CD4-positive, alpha-beta T cell treated with Interleukin-17A for 4 hours (primary cell): ENCODE data around the gene CEP85L.
A peak's percentile ranks its signal among the peaks of the same experiment; 100 is the strongest.

Source experiments
- DNase-seq: peaks from one replicate; pipeline ENCODE4 v3.0.0-alpha.2; 2020; ENCODE audit warnings: mixed read lengths

The CEP85L gene

DNA sequence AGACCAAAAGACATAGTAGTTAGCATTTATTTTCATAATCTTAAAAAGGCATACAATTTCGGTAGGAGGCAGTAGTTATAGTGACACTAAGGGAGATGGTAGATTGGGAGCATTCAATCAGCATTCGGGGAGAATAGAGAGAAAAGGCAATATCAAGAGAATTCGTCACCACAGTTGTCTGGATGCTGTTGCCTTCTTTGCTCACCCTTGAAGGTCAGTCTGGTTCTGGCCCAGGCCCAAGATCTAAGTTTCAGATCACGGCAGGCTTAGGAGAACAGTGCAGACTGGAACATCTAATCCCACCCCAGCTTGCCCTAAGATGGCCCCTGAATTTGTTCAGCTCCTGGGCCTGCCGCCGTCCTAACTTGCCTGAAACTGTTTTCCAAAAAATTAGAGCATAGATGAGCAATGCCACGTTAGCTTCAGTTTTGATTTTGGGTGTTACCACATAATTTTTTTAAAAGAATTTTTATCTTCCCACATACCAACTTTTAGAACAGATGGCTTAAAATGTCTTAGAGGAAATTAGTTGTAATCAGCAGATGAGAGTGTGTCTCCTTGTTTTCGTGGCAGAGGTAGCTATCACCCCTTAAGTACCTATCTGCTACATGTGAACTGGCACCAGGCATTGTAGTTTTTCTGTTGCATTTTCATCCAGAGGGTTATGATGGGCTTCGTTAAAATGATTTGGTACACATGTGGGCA, 8.3 kb upstream of the CEP85L start:
- no peak for DNase-seq

DNA sequence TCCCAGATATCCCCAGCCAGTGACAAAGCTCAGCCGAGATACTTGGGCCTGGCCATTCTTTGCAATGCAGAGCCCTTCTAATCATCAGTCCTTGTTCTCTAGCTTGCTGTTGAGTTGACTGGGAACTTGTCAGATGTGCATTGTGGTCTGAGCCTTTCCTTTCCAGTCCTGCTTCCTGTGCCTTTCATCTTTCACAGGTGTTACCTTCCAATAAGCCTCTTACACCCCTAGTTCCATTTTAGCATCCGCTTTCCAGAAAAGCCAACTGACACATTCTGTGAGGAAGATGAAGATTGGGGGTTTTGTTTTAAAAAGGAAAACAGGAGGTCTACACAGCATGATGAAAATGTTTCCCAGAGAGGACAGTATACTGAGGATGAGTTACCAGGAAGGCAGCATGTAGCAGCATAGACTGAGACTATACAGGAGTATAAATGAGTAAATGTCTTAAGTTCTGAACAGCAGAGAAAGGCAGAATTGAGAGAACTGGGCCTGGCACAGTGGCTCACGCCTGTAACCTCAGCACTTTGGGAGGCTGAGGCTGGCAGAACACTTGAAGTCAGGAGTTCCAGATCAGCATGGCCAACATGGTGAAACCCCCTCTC, 5.6 kb upstream of the CEP85L start:
- DNase-seq, result peak; percentile 44

DNA sequence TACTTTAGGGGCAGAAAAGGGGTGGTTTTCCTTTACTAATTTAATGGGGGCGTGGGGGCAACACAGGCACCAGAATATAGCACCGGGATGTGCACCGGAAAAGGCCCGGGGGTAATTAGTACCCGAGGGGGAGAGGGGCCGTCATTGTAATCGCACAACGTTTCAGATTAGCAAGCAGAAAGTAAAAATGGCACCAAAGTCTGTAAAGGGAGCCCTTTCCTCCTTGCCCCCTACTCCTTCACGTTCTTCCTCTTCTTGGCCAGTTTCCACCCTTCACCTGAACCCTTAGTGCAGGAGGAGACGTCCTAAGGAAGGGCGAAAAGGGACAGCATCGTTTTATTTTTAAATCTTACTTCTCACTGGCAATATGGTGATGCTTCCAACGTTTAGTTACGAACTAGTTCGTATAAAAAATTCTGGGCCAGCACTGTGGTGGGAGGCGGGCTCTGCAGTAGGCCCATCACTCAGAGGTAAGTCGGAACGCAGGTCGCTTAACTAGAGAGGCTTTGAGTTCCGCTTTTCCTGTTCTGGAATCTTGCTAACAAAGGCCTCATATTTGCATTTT, 742 bp upstream of the CEP85L start:
- no peak for DNase-seq

DNA sequence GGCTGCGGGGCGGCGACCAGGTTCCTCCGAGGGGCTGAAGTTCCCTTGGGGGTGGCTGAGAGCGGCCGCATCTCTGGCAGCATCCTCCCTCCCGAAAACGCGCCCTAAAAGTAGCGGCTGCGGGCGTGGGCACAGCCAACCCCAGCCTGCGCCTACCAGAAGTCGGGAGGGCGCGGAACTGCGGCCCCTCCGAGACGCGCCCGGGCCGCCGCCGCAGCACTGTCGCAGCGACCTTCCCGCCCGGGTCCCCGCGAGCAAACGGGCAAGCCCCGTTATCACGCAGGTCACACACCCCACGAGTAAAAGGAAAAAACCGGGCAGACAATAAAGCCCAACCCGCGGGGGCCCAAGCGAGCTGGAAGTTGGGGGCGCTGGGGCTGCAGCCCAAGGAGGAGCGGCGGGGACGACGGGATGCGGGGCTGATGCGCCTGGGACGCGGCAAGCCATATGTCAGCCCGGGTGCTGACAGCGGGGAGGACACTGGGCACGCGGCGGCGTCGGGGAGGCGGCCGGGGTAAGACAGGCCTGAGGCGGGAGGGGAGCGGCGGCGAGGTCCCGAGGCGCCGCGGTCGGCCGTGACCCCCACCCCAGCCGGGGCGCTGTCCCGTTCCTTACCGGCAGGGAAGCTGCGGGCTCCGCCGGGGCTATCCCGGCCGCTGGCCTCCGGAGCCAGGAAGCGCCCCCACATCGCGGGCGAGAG, 659 bp downstream of the CEP85L start:
- DNase-seq, result peak; percentile 54

DNA sequence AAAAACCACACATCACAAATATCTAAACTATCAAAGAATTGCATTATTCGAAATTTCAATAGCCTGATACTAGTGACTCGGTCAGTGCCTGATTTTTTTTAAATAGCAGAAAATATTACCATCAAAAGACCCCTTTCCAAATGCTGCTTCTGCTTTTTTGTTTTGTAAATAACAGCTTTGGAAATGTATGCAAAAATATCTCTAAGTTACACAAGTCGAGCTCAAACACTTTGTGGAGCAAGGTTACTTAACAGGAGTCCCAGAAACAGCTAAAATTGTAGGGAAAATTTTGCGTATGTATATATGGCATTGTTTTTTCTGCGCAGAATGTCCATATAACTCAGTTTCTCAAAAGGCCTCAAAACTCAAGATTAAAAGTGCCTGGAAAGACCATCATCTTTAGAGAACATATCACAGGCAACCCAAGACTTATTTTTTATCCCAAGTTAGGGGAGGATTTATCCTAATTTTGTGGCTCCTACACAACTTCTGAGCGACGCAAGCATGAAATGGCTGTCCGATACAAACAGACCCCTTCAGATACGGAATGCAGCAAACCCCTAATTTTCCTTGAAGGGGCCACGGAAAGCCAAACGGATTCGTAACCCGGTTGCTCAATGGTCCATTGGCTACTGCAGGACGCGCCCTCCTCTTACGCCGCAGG, 1.3 kb downstream of the CEP85L start:
- DNase-seq, result no peak

DNA sequence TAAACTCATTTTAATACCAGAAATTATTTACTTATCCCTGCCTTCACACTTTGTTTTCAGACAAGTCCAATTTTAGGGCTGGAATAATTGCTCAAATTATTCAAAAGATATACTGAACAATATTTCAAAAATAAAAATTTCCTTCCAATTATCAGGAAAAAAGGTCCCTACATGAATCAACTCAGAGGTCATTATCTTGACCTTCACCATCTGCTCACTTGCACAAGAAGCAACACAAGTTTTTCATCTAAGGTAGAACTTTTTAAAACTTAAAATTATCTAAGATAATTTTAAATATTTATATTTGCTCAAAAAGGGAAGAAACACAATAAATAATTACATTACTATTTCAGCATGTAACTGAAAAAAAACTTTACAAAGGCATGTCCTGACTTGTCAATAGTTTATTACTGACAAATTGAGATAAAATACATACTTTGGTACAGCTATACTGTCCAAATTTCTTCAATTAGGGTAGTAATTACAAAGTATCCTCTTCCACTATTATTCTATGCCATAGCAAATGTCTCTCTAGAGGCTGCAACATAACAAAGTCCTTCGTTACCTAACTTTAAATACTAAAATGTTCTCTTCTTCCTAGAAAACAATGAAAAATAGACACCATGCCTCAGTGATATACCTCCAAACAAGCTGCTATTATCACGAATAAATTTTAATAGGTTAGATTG, 2.4 kb downstream of the CEP85L start:
- no peak for DNase-seq

DNA sequence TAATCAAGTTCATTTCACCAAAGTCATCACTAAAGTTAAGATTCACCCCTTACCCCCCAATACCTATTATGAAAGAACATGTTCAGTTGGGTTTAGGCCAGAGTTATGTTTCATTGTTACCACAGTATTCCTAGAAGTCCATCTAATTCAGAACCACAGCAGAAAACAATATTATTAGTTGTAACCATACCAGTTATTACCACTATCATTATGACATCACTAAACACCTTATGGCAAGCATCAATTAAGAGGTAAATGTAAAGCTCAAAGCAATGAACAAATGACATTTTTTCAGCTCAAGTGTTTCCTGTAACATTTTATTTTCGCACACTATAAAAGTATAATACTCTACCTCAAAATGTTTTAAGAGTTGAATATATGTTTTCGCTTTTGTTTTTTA, 4.4 kb downstream of the CEP85L start:
- DNase-seq, result no peak

DNA sequence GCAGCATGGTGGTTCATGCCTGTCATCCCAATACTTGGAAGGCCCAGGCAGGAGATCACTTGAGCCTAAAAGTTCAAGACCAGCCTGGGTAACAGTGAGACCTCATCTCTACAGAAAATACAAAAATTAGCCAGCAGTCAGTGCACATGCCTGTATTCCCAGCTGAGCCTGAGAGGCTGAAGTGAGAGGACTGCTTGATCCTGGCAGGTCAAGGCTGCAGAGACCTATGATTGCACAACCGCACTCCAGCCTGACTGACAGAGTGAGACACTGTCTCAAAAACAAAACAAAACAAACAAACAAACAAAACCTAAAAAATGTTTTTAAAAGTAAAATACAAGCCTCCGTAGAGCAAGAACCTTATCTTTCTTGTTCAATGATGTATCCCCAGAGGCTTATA, 6.0 kb downstream of the CEP85L start:
- DNase-seq, result no peak

DNA sequence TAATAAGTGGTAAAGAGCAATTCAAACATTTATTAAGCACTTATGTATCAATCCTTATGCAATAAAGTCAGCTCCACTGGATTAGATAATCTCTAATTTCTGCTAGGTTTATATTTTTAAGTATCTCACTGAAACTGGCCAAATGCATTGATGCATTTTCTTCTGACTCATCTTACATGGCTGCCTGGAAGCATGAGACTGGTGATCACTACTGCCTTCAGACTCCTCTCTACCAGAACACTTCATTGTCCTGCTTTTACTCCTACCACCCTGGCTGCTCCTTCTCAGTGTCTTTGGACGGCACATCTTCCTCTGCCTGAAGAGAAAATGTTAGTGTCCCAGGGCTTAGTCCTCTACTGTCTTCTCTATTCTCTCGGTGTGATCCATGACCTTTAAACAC, 7.4 kb downstream of the CEP85L start:
- no peak for DNase-seq

DNA sequence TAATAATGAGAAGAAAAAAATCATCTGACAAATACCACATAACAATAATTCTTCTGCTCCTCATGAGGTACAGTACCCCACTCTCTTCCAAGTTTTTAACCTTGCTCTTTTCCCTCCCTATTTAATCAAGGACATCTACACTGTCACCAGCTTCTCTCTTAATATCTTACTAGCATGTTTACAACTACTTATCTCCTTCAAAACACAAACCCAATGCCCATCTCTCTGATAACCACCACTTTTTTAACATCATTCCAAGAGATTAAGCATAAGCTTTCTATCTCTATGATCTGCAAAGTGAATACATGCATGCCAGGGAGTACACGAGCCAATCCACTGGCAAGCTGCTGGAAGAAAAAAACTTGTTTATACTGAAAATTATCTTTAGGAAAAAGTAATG, 10.3 kb downstream of the CEP85L start:
- DNase-seq, result no peak

DNA sequence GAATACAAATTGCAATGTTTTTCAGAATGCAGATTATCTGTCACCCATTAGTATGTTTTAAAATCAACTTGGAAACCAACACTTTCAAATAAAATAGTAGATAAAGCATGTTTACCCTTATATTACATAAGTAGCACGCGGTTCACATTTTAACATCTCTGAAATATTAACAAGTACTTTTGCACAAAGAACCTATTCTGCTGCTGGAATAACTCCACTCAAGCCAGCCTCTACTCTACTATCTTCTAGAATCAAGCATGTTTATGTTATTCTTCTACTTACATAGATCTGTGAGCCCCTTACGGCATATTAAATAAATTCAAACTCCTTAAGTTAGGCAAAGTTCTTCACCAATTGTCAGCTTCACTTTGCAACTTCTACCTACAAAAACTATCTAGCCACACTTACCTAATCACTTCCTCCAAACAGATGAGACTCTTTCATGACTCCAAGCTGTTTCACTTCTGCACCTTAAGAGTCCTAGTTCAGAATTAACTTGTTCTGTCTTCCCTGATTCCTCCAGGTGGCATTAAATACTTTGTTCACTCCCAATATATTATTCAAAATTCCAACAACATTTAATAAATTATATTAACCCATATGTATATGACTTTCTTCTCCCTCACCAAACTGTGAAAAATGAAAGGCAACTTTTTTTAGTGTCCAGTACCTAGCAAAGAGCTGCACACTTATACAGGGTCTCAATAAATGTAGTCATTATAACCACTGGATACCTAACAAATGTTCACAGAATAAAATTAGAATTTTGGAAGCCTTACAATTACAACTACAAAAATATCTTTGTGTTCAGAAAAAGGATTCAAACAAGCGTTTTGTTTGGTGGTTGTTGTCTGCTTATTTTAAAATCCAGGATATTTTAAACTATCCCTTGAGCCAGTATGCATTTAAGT, 12.1 kb downstream of the CEP85L start:
- no peak for DNase-seq

DNA sequence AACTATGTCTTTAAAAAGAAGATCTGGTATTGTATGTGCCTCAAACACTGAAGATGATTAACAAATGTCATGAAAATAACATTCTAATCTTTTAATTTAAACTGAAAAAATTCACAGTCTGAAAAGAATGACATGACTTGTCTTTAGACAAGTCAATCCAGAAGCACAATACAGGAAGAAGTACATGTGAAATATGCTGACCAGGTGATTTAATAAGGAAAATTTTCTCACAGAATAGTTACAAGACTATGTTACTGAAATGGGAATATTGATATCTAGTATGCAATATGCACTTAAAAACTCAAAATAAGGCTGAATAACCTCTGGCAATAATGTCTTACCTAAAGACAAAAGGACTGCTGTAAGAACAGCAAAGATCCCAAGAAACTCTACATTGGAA, 13.1 kb downstream of the CEP85L start:
- DNase-seq, result no peak

DNA sequence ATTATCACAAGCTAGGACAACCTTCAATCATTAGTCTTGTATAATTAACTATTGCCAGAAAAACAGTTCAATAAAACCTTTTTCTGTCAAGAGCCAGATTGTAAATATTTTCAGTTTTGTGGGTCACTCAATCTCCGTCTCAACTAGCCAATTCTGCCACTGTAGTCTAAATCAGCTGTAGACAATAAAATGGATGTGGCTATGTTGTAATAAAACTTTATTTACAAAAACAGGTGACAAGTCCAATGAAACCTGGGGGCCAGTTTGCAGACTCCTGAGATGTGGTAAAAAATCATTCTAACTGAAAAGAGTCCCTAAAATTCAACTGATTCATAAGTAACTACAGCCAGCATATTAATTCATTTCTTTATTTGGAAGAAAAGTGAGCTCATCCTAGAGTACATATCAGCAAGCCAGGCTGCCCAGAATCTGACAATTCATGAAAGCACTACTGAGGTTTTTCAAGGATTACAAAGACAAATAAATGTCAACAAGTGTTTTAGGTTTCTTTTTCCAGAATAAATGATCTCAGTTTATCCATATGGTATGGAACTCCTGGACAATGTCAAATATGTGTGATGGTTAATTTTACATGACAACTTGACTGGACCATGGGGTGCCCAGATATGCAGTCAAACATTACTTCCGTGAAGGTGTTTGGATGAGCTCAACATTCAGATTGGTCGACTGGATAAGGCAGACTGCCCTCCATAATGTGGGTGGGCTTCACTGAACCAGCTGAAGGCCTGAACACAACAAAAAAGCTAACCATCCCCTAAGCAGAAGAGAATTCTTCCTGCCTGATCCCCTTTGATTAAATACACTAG, 15.3 kb downstream of the CEP85L start:
- DNase-seq, result no peak

DNA sequence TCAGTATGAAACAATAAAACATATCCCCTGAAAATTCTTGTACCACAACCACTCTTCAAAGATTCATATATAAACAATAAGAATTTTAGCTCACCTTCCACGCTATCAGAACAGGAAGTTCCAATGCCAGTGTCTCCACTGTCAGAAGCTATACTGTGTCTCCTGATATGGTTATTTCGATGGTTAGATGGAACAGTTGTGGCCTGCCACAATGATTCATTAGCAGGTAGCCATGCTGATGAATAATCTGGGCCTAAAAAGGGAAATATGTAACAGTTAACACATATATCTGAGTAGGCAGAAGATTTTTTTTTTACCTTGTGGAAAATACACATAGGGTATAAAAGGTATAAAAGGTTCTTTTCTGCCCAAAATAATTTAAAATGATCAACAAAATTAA, 19.0 kb downstream of the CEP85L start:
- no peak for DNase-seq

DNA sequence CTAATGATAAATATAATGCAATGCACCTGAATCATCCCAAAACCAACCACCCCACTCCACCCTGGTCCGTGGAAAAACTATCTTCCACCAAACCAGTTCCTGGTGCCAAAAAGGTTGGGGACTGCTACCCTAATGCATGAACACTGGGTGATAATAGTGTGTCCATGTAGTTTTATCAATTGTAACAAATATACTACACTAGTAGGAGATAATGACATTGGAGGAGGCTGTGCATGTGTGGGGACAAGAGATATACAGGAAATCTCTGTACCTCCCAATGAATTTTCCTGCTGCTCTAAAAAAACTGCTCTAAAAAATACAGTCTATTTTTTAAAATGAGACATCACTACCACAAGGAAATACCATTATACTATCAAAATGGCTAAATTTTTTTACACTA, 20.5 kb downstream of the CEP85L start:
- DNase-seq, result no peak

DNA sequence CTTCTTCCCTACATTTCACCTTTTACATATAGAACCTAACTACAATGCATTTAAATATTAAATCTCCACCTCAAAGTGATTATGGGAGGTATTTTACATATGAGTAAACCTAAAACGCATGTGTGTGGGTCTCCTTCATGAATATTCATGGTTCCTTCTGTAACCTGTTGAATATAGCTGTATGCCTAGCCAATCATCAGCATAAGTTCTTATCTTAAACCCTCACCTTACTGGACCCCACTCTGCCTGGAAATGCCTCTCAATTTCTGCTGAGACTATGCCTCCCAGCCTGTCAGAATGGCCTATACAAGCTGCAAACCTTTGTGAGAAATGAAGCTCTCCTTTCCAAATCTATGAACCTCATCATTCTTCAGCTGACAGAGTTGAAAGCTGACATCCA, 21.3 kb downstream of the CEP85L start:
- DNase-seq, result no peak

DNA sequence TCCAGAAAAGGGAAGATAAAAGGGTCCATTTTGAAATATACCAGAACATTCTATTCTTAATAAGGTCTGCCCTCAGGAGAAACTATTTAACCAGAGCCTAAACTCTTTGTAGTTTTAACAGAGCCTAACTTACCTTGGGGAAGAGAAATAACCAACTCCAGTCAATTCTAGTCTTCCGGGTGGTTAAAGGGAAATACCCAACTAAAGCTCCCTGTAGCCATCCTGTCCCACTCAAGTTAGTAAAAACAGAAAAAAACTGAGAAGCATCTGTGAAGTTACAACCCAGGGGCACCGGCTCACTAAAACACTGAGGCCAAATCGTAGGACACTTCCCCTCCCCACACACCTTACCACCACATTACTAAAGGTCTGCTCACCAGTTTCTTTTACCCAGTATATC, 23.7 kb downstream of the CEP85L start:
- DNase-seq, result no peak

DNA sequence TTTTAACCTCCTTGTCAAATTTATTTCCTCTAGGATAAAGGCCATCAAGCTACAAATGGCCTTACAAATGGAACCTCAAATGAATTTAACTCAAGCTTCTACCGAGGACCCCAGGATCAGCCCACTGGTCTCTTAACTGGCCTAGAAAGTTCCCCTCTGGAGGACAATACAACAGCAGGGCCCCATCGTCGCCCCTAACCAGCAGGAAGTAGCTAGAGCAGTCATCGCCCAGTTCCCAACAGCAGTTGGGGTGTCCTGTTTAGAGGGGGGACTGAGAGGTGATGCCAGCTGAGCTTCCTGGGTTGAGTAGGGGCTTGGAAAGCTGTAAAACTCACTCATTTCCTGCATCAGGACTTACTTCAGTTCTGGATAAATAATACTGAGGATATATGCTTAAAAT, 25.6 kb downstream of the CEP85L start:
- DNase-seq, result no peak

DNA sequence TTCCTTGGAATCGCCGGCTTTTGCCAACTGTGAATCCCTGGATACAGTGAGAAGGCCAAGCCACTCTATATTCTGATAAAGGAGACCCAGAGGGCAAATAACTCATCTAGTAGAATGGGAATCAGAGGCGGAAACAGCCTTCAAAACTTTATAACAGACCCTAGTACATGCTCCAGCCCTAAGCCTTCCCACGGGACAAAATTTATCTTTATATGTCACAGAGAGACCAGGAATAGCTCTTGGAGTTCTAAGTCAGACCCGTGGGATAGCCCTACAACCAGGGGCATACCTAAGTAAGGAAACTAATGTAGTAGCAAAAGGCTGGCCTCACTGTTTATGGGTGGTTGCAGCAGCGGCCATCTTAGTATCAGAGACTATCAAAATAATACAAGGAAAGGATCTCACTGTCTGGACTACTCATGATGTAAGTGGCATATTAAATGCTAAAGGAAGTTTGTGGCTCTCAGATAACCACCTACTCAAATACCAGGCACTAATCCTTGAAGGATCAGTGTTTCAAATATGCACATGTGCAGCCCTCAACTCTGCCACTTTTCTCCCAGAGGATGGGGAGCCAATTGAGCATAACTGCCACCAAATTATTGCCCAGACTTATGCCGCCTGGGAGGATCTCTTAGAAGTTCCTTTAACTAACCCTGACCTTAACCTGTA, 29.5 kb downstream of the CEP85L start:
- DNase-seq, result no peak

DNA sequence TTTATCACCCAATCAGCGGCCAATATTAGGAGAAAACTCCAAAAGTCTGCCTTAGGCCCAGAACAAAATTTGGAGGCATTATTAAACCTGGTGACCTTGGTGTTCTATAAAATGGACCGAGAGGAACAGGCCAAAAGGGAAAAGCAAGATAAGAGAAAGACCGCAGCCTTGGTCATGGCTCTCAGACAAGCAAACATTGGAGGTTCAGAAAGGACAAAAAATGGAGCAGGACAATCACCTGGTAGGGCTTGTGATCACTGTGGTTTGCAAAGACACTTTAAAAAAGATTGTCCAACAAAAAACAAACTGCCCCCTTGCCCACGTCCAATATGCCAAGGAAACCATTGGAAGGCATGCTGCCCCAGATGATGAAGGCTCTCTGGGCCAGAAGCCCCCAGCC, 31.2 kb downstream of the CEP85L start:
- DNase-seq, result no peak
